Stromal cell of bone marrow (primary cell): ENCODE measurements around the gene SPON2.
"Not testable (repeated sequence)": the region's sequence is repeated elsewhere in the genome, so short reads cannot be mapped to it uniquely, and the experiment has no call there.

Experiments used
- DNase-seq: peaks from one replicate; pipeline ENCODE4 v3.0.0-alpha.2; 2012; ENCODE audit warnings: low read depth

Gene SPON2

DNA sequence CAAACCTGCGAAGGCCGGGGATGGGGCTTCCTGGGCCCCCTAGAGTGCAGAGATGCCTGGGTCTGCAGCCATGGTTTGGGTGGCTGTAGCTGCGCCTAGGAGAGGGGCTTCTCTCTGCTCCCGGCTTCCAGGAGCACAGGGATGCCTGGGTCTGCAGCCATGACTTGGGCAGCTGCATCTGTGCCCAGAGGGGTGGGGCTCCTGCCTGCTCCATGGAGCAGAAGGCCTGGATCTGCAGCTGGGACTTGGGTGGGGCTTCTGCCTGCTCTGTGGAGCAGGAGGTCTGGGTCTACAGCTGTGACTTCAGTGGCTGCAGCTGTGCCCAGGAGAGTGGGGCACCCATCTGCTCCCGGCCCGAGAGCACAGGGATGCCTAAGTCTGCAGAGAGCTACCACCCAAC lies 20.8 kb downstream of the SPON2 start:
- DNase-seq, result no peak

DNA sequence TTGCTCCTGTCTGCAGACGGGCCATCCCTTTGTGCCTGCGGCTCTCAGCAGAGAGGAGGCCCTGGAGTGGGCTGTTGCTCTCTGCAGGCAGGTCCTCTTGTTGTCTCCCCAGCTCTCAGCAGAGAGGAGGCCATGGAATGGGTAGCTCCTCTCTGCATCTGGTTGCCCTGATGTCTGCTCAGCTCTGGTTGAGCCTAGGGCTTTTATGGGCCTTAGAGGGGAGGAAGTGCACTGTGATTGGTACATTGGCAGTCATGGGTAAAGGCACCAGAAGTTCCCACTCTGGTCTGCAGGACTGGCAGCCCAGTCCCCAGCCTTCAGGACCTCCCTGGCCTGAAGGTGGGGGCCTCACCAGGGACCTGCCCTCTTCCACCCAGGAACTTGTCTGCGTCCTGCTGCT lies 21.5 kb downstream of the SPON2 start:
- DNase-seq, result no peak

DNA sequence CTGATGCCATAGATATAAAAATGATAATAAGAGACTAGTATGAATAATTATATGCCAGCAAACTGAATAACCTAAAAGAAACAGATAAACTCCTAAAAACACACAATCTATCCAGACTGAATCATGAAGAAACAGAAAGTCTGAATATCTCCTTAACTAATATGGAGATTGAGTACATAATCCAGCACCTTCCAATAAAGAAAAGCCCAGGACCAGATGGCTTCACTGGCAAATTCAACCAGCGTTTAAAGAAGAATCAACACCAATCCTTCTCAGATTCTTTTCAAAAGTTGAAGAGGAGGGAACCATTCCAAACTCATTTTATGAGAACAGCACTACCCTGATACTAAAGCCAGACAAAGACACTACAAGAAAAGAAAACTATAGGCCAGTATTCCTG lies 32.5 kb downstream of the SPON2 start:
- no peak for DNase-seq

DNA sequence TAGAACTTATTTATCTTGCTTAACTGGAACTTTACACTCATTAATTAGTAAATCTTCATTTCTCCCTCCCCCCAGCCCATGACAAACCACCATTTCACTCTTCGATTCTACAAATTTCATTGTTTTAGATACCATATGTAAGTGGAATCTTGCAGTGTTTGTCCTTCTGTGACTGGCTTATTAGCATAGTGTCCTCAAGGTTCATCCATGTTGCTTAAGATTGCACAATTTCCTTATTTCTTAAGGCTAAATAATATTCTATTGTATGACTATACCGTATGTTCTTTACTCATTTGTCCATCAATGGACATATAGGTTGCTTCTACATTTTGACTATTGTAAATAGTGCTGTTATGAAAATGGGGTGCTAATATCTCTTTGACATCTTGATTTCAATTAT lies 34.5 kb downstream of the SPON2 start:
- DNase-seq, result no peak

DNA sequence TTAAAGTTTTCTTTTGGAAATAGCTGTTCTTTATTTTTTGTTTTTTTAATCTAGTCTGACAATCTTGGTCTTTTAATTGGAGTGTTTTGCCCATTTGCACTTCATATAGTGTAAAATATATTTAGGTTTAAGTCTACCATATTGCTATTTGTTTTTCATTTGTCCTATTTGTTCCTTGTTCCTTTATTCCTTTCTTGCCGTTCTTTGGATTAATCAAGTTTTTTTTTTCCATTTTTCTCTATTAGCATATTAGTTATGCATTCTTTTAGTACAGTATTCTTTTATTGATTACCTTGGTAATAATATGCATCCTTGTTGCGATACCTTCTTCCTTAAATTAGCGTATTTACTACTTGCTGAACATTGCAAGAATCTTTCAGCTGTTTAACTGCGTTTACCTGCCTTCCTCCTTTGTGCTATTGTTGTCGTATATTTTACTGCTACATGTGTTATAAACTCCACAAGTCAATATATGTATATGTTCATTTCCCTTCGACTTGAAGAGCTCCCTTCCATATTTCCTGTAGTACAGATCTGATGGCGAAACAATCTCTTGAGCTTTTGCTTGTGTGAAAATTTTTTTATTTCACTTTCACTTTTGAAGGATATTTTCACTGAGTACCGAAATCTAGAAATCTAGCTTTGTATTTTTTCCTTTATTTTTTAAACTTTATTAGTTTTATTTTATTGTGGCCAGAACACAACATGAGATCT lies 35.2 kb downstream of the SPON2 start:
- no peak for DNase-seq

DNA sequence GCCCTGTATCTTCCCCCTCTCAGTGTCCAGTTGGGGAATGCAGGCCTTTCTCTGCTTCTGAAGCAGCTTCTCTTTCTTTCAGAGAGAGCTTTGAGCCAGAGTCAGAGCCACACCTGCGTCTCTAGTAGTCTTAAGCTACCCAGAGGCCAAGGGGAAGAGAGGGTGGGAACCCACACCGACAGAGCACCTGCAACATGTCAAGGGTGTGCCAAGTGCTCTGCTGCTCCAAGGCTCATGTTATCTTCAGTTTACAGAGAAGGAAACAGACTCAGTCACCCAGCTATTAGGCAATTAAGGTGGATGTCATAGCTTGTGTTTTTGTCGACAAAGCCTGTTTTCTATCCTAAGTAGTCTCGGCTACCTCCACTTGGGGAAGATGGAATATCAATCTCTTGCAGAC lies 36.3 kb downstream of the SPON2 start:
- DNase-seq, result no peak

DNA sequence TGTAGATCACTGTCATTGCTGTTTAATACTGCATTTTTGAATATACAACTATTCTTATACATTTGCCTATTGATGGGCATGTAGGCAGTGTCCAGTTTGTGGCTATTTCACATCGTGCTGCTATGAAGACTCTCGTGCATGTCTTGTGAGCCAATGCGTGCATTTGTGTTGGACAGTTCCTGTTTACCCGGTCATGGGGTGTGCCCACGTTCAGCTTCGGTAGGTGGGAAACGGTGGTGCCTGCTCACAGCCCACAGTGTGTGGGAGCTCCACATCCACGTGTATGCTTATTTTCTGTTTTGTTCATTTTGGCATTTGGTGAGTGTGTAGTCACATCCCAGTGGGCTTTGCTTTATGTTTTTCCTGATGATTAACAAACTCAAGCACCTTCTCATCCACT lies 39.4 kb downstream of the SPON2 start:
- DNase-seq, result no peak

DNA sequence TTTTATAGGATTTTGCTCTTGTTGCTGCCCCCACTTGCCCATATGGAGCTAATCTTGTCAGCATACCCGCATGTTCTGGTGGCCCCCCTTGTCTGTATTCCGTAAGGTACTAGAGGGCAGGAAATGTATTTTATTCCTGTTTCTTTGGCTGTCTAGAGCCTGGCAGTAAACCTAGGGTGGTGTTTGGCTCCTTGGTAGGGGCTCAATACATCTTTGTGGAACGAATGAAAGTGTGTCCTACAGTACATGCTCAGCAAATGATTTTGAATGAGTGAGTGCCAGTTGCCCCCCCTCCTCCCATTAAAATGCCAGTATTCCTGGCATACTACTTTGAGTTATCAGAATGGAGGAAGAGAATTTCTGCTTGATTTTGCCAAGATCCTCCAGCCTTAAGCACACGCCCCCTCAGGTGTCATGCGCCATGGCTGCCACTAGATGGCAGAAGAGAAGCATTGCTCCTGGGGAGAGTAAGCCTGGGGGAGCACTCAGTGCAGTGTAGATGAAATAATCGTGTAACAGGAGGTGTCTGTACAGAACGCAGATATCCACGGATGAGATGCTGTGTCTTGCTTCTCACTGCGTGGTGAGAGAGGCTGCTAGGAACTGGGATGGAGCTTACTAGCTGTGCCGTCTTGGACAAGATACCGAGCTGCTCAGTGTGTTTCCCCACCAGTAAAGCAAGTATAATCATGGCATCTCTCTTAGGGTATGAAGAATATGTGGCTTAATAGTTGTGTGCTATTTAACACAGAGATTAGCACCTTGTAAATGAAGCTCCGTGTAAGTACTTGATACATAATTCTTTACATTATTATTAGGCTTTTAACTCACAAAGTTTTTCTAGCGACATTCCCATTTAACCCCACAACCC lies 41.8 kb downstream of the SPON2 start:
- DNase-seq, result peak; percentile 62

DNA sequence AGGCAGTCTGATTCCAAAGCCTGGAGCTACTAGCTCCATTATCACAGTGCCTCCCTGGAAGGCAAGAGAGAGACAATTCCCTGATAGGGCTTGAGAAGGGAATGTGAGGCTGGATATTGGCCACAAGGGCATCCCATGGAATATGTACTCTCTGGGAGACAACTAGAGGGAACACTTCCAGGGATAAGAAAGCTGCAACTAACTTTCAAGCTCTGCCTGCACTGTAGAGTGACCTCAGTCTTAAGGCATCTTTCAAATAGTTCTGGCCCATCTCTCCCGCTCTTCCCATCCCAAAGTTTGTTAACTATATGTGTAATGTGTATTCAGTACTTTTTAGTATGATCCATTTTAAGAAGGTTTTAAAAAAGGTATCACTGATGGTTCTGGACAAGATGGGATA lies 45.9 kb downstream of the SPON2 start:
- DNase-seq, result no peak

DNA sequence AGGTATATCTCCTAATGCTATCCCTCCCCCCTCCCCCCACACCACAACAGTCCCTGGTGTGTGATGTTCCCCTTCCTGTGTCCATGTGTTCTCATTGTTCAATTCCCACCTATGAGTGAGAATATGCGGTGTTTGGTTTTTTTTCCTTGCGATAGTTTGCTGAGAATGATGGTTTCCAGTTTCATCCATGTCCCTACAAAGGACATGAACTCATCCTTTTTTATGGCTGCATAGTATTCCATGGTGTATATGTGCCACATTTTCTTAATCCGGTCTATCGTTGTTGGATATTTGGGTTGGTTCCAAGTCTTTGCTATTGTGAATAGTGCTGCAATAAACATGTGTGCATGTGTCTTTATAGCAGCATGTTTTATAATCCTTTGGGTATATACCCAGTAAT lies 46.9 kb downstream of the SPON2 start:
- not testable (repeated sequence) for DNase-seq

DNA sequence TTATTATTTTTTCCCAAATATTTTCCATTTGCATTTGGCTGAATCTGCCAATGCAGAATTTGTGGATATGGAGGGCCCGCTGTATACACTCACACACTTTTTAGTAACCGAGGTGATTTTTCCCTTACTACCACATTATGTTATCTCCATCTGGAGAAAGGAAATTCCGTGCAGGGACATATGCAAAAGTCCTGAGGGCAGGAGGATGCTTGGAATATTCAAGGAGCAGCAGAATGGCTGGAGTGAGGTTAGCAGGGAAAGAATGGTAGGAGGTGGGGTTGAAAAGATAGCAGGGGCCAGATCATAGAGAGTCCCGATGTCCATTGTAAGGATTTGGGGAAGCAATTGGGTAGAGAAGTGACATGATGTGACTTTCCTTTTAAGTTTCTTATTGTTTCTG lies 47.6 kb downstream of the SPON2 start:
- no peak for DNase-seq

DNA sequence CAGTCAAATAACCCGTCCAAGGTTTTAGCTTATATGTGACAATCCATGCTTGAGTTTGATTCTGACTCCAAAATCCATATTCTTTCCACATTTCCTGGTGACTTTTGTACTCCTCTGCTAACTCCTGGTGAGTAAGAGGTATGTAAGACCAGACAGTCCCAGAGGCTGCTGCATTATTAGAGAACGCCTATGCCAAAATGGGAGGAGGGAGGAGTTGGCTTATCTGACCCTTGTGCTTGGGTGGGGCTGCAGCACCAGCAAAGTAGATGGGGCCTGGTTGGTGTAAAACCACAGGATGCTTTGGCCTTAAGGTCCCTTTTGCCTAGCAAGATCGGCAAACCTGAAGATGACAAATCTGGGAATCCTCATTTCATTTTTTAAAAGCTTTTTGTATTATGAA lies 49.9 kb downstream of the SPON2 start:
- DNase-seq, result no peak
